ENCODE results near the gene CDRT4.

DNA sequence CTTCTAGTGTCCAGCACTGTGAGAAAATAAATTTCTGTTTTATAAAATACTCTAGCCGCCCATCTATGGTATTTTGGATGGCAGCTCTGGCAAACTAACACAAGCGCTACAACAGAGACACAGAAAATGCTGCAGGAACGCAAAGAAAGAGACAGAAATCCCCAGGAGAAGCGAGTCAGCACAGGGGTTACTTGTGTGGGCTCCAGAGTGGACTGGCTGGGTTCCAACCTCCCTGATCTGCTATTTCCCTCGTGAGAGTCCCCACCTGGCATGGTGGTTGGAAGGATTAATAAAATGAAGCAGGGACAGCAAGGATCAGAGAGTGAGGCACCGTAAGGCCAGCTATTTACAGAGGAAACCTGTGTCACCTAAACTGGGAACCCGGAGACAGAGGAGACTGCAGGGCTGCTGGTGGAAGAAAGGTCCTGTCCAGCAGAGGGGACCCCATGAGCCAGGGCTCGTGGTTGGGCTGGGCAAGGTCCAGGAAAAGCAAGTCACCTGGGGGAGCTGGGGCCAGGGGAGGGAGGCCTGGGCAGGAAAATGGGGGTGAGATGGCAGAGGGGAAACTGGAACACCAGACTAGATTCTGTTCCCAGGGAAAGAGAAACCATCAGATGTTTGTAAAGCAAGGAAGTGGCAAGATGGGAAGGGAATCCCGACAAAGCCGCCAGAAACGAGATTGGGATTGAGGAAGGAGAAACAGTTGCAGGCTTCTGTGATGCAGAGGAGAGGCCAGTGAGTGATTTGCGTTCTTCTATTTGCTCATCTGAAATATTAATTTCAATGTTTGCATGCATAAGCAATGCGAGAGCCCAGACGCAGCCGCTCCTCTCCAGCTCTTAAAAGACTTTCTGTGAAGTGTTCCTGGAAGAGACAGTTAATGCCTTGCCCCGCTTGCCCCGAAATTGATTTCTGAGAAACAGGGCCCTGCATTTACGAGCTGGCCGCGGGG is 63.0 kb downstream of the CDRT4 start:
- TF ChIP-seq, protein P1, sequence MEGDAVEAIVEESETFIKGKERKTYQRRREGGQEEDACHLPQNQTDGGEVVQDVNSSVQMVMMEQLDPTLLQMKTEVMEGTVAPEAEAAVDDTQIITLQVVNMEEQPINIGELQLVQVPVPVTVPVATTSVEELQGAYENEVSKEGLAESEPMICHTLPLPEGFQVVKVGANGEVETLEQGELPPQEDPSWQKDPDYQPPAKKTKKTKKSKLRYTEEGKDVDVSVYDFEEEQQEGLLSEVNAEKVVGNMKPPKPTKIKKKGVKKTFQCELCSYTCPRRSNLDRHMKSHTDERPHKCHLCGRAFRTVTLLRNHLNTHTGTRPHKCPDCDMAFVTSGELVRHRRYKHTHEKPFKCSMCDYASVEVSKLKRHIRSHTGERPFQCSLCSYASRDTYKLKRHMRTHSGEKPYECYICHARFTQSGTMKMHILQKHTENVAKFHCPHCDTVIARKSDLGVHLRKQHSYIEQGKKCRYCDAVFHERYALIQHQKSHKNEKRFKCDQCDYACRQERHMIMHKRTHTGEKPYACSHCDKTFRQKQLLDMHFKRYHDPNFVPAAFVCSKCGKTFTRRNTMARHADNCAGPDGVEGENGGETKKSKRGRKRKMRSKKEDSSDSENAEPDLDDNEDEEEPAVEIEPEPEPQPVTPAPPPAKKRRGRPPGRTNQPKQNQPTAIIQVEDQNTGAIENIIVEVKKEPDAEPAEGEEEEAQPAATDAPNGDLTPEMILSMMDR (IDR thresholded peaks at IDR 0.05; ENCODE audit: low read depth, low read length, poor library complexity, severe bottlenecking): no peak
- TF ChIP-seq EZH2phosphoT487 (IDR thresholded peaks at IDR 0.05; ENCODE audit: borderline replicate concordance, low read length): no peak
